Measurements from ENCODE around the gene SFXN3.

The SFXN3 gene

DNA sequence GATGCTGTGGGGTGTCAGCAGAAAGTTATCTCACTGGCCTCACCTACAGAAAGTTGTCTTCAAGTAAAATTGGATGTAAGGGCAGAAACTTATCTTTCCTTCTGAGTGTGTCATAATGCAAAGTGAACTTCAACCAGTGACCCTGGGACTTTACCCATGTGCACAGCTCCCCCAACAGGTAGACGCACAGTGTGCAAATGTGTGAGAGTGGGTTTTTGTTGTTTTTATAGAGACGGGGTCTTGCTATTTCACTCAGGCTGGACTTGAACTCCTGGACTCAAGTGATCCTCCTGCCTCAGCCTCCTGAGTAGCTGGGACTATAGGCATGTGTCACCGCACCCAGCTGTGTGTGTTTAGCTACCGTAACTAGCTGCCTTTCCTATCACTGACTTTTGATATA is 24.4 kb downstream of the SFXN3 start:
- in situ Hi-C loops (cut with MboI; ENCODE audit: low pct_unique_long_range_greater_than_20kb, low sequenced_read_pairs, unreplicated experiment): no loop called here
- TF ChIP-seq, protein P1, sequence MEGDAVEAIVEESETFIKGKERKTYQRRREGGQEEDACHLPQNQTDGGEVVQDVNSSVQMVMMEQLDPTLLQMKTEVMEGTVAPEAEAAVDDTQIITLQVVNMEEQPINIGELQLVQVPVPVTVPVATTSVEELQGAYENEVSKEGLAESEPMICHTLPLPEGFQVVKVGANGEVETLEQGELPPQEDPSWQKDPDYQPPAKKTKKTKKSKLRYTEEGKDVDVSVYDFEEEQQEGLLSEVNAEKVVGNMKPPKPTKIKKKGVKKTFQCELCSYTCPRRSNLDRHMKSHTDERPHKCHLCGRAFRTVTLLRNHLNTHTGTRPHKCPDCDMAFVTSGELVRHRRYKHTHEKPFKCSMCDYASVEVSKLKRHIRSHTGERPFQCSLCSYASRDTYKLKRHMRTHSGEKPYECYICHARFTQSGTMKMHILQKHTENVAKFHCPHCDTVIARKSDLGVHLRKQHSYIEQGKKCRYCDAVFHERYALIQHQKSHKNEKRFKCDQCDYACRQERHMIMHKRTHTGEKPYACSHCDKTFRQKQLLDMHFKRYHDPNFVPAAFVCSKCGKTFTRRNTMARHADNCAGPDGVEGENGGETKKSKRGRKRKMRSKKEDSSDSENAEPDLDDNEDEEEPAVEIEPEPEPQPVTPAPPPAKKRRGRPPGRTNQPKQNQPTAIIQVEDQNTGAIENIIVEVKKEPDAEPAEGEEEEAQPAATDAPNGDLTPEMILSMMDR (IDR thresholded peaks at IDR 0.05; ENCODE audit: extremely low read depth, insufficient read depth, missing control alignments): peak; percentile 30
- no peak for DNase-seq (ENCODE audit: low spot score)

DNA sequence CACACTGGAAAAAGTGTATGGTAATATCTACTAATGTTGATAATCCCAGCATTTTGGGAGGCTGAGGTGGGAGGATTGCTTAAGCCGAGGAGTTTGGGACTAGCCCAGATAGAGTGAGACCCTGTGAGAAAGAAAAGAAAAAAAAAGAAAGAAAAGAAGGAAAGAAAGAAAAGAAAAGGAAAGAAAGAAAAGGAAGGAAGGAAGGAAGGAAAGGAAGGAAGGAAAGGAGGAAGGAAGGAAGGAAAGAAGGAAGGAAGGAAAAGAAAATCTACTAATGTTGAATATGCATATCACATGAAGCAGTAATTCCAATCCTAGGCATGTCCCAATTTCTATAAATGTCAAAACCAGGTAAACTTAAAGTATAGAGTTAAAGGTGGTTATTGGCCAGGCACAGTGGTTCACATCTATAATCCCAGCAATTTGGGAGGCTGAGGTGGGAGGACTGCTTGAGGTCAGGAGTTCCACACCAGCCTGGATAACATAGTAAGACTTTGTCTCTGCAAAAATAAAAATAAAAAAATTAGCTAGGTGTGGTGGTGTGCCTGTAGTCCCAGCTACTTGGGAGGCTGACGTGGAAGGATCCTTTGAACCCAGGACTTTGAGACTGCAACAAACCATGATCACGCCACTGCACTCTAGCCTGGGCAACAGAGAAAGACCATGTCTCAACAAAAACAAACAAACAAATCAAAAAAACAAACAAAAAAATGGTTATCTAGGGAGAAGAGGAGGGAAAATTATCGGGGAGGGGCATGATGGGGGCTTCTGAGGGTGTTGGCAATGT is 25.5 kb downstream of the SFXN3 start:
- TF ChIP-seq, protein P1 (IDR thresholded peaks at IDR 0.05; ENCODE audit: extremely low read depth, insufficient read depth, missing control alignments): no peak
- in situ Hi-C loops (cut with MboI; ENCODE audit: low pct_unique_long_range_greater_than_20kb, low sequenced_read_pairs, unreplicated experiment): no loop called here
- DNase-seq (ENCODE audit: low spot score): no peak

DNA sequence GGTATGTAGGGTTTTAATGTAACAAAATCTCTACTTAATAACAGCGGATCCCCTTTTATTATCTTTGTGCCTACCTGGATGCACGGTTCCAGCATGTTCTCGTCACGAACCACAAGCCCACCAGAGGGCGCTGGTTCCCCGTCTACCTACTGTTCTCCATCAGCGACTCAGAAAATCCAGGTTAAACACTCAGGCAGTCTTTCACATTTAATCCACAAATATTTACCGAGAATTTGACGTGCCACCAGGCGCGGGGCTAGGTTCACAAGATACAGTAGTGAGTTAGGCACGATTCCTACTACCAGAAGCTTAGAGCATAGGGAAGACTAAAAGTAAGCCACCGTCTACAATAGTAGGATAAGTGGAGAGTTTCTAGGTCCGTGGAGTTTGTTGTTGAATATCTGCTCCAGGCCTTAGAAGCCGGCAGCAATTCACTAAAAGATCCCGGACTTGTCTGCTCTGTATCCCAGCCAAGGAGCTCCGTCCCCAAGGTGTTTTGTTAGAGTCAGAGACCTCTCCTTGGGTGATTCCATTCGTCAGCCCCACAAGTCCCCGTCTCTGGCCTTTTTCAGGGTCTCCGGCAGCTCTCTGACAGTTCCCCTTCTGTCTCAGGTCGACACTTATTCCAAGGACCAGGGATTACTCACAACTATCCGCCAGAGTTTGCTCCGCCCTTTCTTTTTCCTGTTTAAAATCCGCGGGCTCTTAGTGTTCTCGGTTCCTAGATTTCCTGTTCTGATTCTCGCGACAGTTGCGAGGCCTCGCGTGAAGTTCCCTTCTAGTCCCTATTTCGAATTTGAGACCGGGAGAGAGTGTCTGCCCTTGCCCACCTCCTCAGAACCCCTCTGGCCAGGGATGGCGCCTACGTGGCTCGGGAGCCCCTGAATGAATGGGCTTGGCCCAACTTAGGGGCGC is 29.3 kb downstream of the SFXN3 start:
- TF ChIP-seq, protein P1 (IDR thresholded peaks at IDR 0.05; ENCODE audit: extremely low read depth, insufficient read depth, missing control alignments): peak; percentile 86
- peak; percentile 89 for DNase-seq (ENCODE audit: low spot score)
- in situ Hi-C loops (cut with MboI; ENCODE audit: low pct_unique_long_range_greater_than_20kb, low sequenced_read_pairs, unreplicated experiment): no loop called here

DNA sequence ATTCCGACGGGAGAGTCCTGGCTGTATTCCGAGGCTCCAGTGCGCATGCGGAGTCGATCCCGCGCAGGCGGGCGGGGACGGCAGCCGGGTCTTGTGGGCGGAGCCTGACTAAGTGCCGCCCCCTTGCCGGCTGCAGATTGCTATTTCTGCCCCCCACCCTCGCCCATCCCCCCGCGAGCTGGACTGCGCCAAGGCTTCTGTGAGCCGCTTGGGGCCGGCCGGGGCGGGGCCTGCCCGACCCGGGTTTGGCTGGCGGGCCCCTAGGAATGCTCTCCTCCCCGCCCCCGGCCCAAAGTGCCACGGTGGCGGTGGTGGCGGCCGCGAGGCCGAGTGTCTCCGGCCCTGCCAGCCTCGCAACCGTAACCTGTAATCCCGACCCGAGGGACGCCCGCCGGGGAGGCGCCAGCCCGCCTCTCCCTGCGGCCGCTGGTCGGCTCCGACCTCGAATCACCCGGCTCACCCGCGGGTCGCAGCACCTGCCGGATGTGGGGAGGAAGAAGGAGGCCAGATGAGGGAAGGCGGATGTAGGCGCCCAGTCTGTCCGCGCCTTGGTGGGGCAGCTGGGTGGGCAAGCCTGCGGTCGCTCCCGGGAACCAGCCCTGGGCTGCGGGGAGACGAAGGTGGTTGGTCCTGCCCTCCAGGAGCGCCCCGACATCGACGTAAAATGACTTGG is 30.1 kb downstream of the SFXN3 start:
- in situ Hi-C loops (cut with MboI; ENCODE audit: low pct_unique_long_range_greater_than_20kb, low sequenced_read_pairs, unreplicated experiment): no loop called here
- peak; percentile 98 for DNase-seq (ENCODE audit: low spot score)
- TF ChIP-seq, protein P1 (IDR thresholded peaks at IDR 0.05; ENCODE audit: extremely low read depth, insufficient read depth, missing control alignments): no peak

DNA sequence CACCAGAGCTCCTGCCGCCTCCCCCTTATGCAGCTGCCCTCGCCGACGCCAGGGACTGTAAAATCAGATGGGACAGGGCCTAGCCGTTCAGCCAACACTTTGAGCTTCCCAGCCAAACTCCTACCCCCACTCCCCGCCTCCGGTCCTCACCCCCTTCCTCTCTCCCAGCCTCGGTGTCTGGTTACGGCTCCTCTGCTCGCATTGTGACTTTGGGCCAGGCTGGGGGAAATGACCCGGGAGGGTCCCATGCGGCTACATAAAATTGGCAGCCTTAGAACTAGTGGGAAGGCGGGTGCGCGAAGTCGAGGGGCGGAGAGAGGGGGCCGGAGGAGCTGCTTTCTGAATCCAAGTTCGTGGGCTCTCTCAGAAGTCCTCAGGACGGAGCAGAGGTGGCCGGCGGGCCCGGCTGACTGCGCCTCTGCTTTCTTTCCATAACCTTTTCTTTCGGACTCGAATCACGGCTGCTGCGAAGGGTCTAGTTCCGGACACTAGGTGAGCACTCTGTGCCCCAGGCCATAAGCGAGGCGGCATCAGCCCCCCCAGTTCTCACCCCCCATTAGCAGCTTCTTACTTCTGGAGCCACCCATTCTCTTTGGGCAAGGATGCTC is 30.7 kb downstream of the SFXN3 start, which contains the start of gene KAZALD1:
Gene KAZALD1, plus strand, starts transcription at position 366 of the 608 bp plus-strand sequence. CDS start 604 bp downstream, outside the sequence.
- TF ChIP-seq, protein P1 (IDR thresholded peaks at IDR 0.05; ENCODE audit: extremely low read depth, insufficient read depth, missing control alignments): no peak
- peak; percentile 37 for DNase-seq (ENCODE audit: low spot score)
- in situ Hi-C loops (cut with MboI; ENCODE audit: low pct_unique_long_range_greater_than_20kb, low sequenced_read_pairs, unreplicated experiment): no loop called here
